Measurements from ENCODE around the gene CAMSAP3.

- TF ChIP-seq CTCF (IDR thresholded peaks at IDR 0.05) (no peak), POLR2A (IDR thresholded peaks at IDR 0.05) (no peak)
These were observed 50.2 kb downstream of the CAMSAP3 start for GRCh38 chr19:7645656-7646425.
